Measurements from ENCODE around the gene COL23A1.
"Not testable (repeated sequence)": the region's sequence is repeated elsewhere in the genome, so short reads cannot be mapped to it uniquely, and the experiment has no call there.

The COL23A1 gene

DNA sequence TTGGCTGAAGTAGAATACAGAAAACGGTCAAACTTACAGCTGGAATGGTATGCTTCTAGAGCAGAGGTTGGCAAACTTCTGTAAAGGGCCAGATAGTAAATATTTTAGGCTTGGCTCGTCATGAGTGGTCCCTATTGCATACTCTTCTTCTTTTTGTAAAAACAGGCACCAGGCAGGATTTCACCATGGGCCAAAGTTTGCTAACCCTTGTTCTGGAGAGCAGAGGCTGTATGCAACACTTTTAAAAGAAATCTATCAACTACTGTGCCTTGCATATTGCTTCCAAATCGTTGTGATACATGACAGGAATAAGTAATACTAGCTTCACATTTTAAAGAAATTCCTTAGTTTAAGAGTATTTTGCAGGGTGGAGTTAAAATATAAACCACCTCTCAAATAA, 15.6 kb upstream of the COL23A1 start:
- ATAC-seq: no peak
- H3K27ac Mint-ChIP-seq: no peak overlapping the region
- H3K36me3 Mint-ChIP-seq: peaks cover 68% of the 10 kb centered on the region

GRCh38 chr5:178602752-178603151, 12.6 kb upstream of the COL23A1 start:
- Mint-ChIP-seq H3K27me3 (no peaks in the 10 kb centered on the region), H3K27ac (no peak overlapping the region), H3K9me3 (peaks cover 5% of the 10 kb centered on the region), H3K36me3 (peaks cover 75% of the 10 kb centered on the region), H3K4me1 (no peaks in the 10 kb centered on the region), H3K4me3 (no peak overlapping the region)
- ATAC-seq: no peak

More for the DNA sequence above, 15.6 kb upstream of the COL23A1 start:
- Mint-ChIP-seq H3K9me3 (no peaks in the 10 kb centered on the region), H3K4me3 (no peak overlapping the region), H3K4me1 (no peaks in the 10 kb centered on the region), H3K27me3 (no peaks in the 10 kb centered on the region)

DNA sequence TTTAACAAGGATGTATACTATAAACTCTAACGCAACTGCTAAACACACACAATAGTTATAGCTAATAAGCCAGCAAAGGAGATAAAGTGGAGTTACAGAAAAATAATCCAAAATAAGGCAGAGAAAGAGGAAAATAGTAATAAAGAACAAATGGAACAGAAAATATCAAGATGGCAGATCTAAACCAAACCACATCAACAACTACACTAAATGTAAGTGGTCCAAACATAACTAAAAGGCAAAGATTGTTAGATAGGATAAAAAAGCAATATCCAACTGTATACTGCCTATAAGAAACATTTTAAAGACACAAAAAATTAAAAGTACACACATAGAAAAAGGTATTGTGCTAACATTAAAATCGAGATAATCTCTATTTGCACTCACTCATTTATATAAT, 5.6 kb upstream of the COL23A1 start:
- H3K9me3 Mint-ChIP-seq: peaks cover 20% of the 10 kb centered on the region
- peaks cover 70% of the 10 kb centered on the region for H3K36me3 Mint-ChIP-seq
- no peak overlapping the region for H3K4me3 Mint-ChIP-seq
- no peak overlapping the region for H3K27ac Mint-ChIP-seq
- H3K4me1 Mint-ChIP-seq: peaks cover 9% of the 10 kb centered on the region
- no peak for ATAC-seq
- peaks cover 23% of the 10 kb centered on the region for H3K27me3 Mint-ChIP-seq

GRCh38 chr5:178595150-178595549, 5.0 kb upstream of the COL23A1 start:
- peaks cover 20% of the 10 kb centered on the region for H3K9me3 Mint-ChIP-seq
- H3K36me3 Mint-ChIP-seq: peaks cover 64% of the 10 kb centered on the region
- H3K27me3 Mint-ChIP-seq: peaks cover 29% of the 10 kb centered on the region
- peaks cover 13% of the 10 kb centered on the region for H3K4me1 Mint-ChIP-seq
- no peak overlapping the region for H3K27ac Mint-ChIP-seq
- no peak for ATAC-seq
- no peak overlapping the region for H3K4me3 Mint-ChIP-seq

DNA sequence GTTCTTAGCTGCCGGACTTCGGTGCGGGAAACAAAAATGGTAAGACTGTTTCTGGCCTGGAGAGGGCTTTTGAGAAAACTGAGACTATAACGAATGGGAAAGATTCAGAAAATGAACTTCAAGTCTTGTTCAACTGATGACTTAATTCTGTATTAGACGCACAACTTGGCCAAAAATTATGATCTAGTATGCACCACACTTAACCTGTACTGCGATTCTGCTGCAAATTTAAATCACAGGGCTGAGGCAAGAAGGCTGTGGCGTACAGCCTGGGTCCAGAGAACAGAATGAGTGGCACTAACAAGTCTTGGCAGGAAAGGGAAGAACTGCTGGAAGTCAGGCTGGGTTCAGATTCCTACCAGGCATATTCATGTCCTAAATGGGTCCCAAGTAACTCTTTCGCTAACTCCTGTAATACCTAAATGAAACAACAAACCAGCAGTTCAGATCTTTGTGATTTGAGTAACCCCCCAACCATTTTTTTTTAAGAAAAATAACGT, 781 bp upstream of the COL23A1 start:
- ATAC-seq: no peak
- H3K27ac Mint-ChIP-seq: no peak overlapping the region
- H3K27me3 Mint-ChIP-seq: peaks cover 54% of the 10 kb centered on the region
- H3K4me1 Mint-ChIP-seq: peaks cover 13% of the 10 kb centered on the region
- peaks cover 14% of the 10 kb centered on the region for H3K9me3 Mint-ChIP-seq
- peaks cover 37% of the 10 kb centered on the region for H3K36me3 Mint-ChIP-seq
- peak overlapping the region; percentile 74 for H3K4me3 Mint-ChIP-seq

- Mint-ChIP-seq H3K4me3 (peak overlapping the region; percentile 28), H3K9me3 (peaks cover 5% of the 10 kb centered on the region), H3K27me3 (peaks cover 54% of the 10 kb centered on the region), H3K36me3 (peaks cover 22% of the 10 kb centered on the region), H3K27ac (no peak overlapping the region), H3K4me1 (peaks cover 13% of the 10 kb centered on the region)
- peak; percentile 22 for ATAC-seq
These were observed 733 bp downstream of the COL23A1 start for GRCh38 chr5:178589180-178590140.

DNA sequence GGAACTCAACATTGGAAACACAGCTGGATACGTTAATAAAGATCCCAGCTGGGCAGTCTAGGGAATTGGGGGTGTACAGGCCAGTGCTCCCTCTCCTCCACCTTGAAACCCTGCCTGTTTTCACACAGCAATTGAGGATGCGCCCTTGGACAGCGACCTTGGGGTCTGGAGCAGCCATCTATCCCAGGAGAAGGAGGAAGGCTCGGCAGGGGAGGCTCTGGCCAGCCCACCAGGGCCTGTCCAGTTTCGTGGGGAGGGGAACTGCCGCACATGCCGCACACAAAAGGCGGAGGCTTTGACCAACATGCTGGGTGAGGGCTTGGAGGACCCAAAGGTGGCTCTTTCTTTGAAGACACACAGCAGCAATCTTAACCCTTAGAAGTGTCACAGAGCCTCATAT, 1.4 kb downstream of the COL23A1 start:
- ATAC-seq: no peak
- Mint-ChIP-seq H3K36me3 (peaks cover 15% of the 10 kb centered on the region), H3K4me1 (peaks cover 13% of the 10 kb centered on the region), H3K9me3 (no peaks in the 10 kb centered on the region), H3K4me3 (peak overlapping the region; percentile 28), H3K27ac (no peak overlapping the region), H3K27me3 (peaks cover 54% of the 10 kb centered on the region)

DNA sequence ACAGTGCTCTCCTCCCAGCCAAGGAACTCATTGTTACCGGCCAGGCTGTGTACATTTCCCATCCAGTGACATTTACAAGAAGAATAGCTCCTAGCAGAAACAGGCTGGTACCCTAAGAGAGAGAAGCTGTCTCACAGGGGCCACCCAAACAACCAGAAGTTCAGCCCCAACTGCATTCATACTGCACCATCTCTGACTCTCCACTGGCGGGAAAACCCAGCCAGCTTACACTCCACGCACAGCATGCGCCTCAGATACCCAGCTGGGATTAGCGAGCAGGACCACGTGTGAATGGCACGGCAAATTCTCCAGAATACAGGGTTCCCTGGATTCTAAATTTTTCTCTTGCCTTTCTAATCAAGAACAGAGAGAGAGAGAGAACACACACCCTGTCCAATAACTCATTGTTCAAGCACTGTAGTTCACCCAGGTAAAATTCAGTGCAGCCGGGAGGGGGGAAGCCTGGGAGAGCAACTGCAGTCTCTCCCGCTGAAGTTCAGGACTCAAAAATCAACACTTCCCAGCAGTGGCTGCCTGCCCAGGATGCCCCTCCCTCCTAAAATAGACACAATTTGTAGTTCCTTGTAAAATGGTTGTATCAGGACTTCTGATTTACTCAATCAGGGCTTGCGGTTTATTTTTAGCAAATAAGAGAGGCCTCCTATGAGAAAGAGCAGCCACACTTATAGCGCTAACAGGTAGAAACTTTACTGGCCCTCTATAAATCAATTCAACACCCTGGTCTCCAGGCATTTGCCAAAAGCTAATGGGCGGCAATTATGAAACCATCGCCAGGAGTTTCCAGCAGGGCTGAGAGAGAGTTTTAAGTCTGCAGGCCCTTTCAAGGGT, 2.2 kb downstream of the COL23A1 start:
- ATAC-seq: no peak

DNA sequence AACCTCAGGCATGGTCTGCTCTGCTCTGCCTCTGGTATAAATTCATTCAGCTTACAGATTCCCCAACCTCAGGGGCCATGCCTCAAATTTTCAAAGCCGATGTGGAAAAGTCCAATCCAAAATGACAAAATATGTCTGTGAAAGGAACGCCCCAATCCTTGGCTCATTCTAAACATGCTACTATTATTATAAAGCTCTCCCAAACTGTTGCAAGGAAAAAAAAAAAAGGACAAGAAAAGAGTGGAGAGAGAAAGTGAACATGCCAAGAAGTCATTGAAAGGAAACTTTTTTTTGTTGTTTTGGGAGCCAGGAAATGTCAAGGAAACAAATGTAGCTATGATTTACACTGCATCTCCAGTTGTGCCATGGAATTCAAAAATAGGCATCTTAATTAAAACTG, 3.8 kb downstream of the COL23A1 start:
- no peak overlapping the region for H3K4me3 Mint-ChIP-seq
- no peak for ATAC-seq
- H3K9me3 Mint-ChIP-seq: no peaks in the 10 kb centered on the region
- peaks cover 38% of the 10 kb centered on the region for H3K27me3 Mint-ChIP-seq
- H3K4me1 Mint-ChIP-seq: peaks cover 11% of the 10 kb centered on the region
- peaks cover under 1% of the 10 kb centered on the region for H3K36me3 Mint-ChIP-seq
- no peak overlapping the region for H3K27ac Mint-ChIP-seq

More for the DNA sequence above, 2.2 kb downstream of the COL23A1 start:
- Mint-ChIP-seq H3K4me1 (peaks cover 13% of the 10 kb centered on the region), H3K36me3 (peaks cover 11% of the 10 kb centered on the region), H3K4me3 (no peak overlapping the region), H3K27me3 (peaks cover 54% of the 10 kb centered on the region), H3K27ac (no peak overlapping the region), H3K9me3 (no peaks in the 10 kb centered on the region)

DNA sequence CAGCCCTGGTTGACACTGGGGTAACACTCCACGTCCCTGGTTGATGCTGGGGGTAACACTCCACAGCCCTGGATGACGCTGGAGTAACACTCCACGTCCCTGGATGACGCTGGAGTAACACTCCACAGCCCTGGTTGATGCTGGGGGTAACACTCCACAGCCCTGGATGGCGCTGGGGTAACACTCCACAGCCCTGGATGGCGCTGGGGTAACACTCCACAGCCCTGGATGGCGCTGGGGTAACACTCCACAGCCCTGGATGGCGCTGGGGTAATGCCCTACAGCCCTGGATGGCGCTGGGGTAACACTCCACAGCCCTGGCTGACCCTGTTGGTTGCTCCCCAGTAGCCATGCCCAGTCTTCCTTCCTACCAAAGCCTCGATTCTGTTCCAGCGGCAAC, 4.8 kb downstream of the COL23A1 start:
- H3K4me3 Mint-ChIP-seq, H3K4me1 Mint-ChIP-seq, H3K9me3 Mint-ChIP-seq, H3K36me3 Mint-ChIP-seq, H3K27ac Mint-ChIP-seq: not testable (repeated sequence)
- peak; percentile 60 for ATAC-seq
- H3K27me3 Mint-ChIP-seq: peaks cover 28% of the 10 kb centered on the region

- H3K9me3 Mint-ChIP-seq: no peaks in the 10 kb centered on the region
- no peak overlapping the region for H3K27ac Mint-ChIP-seq
- H3K4me3 Mint-ChIP-seq: no peak overlapping the region
- no peak for ATAC-seq
- H3K4me1 Mint-ChIP-seq: no peaks in the 10 kb centered on the region
- peaks cover 10% of the 10 kb centered on the region for H3K27me3 Mint-ChIP-seq
- H3K36me3 Mint-ChIP-seq: no peaks in the 10 kb centered on the region
These were observed 6.9 kb downstream of the COL23A1 start for GRCh38 chr5:178583279-178583678.

- Mint-ChIP-seq H3K36me3 (no peaks in the 10 kb centered on the region), H3K27me3 (peaks cover 3% of the 10 kb centered on the region), H3K9me3 (no peaks in the 10 kb centered on the region), H3K4me3 (no peak overlapping the region), H3K4me1 (no peaks in the 10 kb centered on the region), H3K27ac (no peak overlapping the region)
- ATAC-seq: no peak
These were observed 7.9 kb downstream of the COL23A1 start for GRCh38 chr5:178582291-178582690.

GRCh38 chr5:178581621-178582020, 8.6 kb downstream of the COL23A1 start:
- H3K4me1 Mint-ChIP-seq: no peaks in the 10 kb centered on the region
- H3K36me3 Mint-ChIP-seq: no peaks in the 10 kb centered on the region
- H3K27me3 Mint-ChIP-seq: peaks cover 9% of the 10 kb centered on the region
- H3K9me3 Mint-ChIP-seq: no peaks in the 10 kb centered on the region
- H3K27ac Mint-ChIP-seq: no peak overlapping the region
- ATAC-seq: no peak
- H3K4me3 Mint-ChIP-seq: no peak overlapping the region

DNA sequence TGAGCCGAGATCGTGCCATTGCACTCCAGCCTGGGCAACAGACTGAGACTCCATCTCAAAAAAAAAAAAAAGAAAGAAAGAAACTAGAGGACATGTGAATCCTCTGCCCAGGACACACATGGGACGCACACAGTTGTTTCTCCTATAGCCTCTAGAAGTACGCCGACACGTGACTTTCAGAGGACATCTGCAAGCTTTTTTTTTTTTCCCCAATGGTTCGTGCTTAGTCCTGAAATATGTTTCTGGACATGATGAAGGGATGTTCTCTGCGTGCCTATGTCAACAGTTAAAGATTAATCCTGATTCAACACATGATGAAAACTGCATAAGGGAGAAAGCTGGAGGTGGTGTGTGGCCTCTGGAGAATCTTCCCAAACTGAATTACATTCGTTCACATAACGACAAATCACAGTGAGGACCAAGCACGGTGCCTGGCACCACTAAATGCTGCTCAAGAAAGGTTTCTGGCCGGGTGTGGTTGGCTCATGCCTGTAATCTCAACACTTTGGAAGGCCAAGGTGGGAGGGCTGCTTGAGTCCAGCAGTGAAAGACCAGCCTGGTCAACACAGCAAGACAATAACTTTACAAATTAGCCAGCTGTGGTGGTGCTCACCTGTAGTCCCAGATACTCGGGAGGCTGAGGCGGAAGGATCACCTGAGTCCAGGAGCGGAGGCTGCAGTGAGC, 9.8 kb downstream of the COL23A1 start:
- Mint-ChIP-seq H3K36me3 (no peaks in the 10 kb centered on the region), H3K27ac (no peak overlapping the region), H3K9me3 (no peaks in the 10 kb centered on the region), H3K4me3 (no peak overlapping the region), H3K27me3 (peaks cover 18% of the 10 kb centered on the region), H3K4me1 (no peaks in the 10 kb centered on the region)
- ATAC-seq: no peak

GRCh38 chr5:178577944-178578343, 12.2 kb downstream of the COL23A1 start:
- Mint-ChIP-seq H3K4me1 (no peaks in the 10 kb centered on the region), H3K36me3 (no peaks in the 10 kb centered on the region), H3K9me3 (no peaks in the 10 kb centered on the region), H3K4me3 (no peak overlapping the region), H3K27ac (no peak overlapping the region), H3K27me3 (peaks cover 21% of the 10 kb centered on the region)
- ATAC-seq: no peak

Data from stimulated activated memory B cell treated with anti-CD40 and anti-IgM and Interleukin-4, amounts not matched to agents 10 μg/mL and 1 μg/mL and 100 μg/mL, for 72 hours (primary cell).